ENCODE results near the gene MAPK12.

Gene MAPK12

GRCh38 chr22:50289151-50289941 is 27.9 kb upstream of the MAPK12 start:
- no peak overlapping the region for H3K27ac ChIP-seq (ENCODE audit: low read depth, low read length, severe bottlenecking)
- no peaks in the 10 kb centered on the region for H3K9me3 ChIP-seq (ENCODE audit: control insufficient read depth, low read length)
- H3K36me3 ChIP-seq (ENCODE audit: control insufficient read depth, insufficient read depth, low read length) = peaks cover 76% of the 10 kb centered on the region
- no peak overlapping the region for H3K4me3 ChIP-seq (ENCODE audit: extremely low read depth, insufficient read depth, low read length, poor library complexity, severe bottlenecking)
- H3K4me1 ChIP-seq (ENCODE audit: control insufficient read depth, insufficient read depth, low read length, poor library complexity, severe bottlenecking) = peaks cover 18% of the 10 kb centered on the region
- WGBS, 2 experiments (ENCODE audit: insufficient coverage in 2 of 2) = 97 to 98% methylated on average over 54 to 57 of the region's 57 CpGs

GRCh38 chr22:50287731-50288130 is 26.2 kb upstream of the MAPK12 start:
- H3K4me1 ChIP-seq (ENCODE audit: control insufficient read depth, insufficient read depth, low read length, poor library complexity, severe bottlenecking) = peaks cover 7% of the 10 kb centered on the region
- no peak overlapping the region for H3K27ac ChIP-seq (ENCODE audit: low read depth, low read length, severe bottlenecking)
- H3K4me3 ChIP-seq (ENCODE audit: extremely low read depth, insufficient read depth, low read length, poor library complexity, severe bottlenecking) = no peak overlapping the region
- peaks cover 87% of the 10 kb centered on the region for H3K36me3 ChIP-seq (ENCODE audit: control insufficient read depth, insufficient read depth, low read length)
- WGBS, 2 experiments (ENCODE audit: insufficient coverage in 2 of 2) = 95 to 97% methylated on average over 31 of the region's 31 CpGs
- no peaks in the 10 kb centered on the region for H3K9me3 ChIP-seq (ENCODE audit: control insufficient read depth, low read length)

- no peaks in the 10 kb centered on the region for H3K9me3 ChIP-seq (ENCODE audit: control insufficient read depth, low read length)
- 96 to 97% methylated on average over 34 to 36 of the region's 40 CpGs for WGBS, 2 experiments (ENCODE audit: insufficient coverage in 2 of 2)
- H3K4me1 ChIP-seq (ENCODE audit: control insufficient read depth, insufficient read depth, low read length, poor library complexity, severe bottlenecking) = peaks cover 8% of the 10 kb centered on the region
- H3K27ac ChIP-seq (ENCODE audit: low read depth, low read length, severe bottlenecking) = no peak overlapping the region
- H3K36me3 ChIP-seq (ENCODE audit: control insufficient read depth, insufficient read depth, low read length) = peaks cover 89% of the 10 kb centered on the region
- no peak overlapping the region for H3K4me3 ChIP-seq (ENCODE audit: extremely low read depth, insufficient read depth, low read length, poor library complexity, severe bottlenecking)
Observed at GRCh38 chr22:50286701-50287318, 25.3 kb upstream of the MAPK12 start.

- no peak overlapping the region for H3K27ac ChIP-seq (ENCODE audit: low read depth, low read length, severe bottlenecking)
- 96 to 97% methylated on average over 18 to 21 of the region's 21 CpGs for WGBS, 2 experiments (ENCODE audit: insufficient coverage in 2 of 2)
Observed at GRCh38 chr22:50286275-50286674, 24.8 kb upstream of the MAPK12 start.

GRCh38 chr22:50285568-50286229 is 24.2 kb upstream of the MAPK12 start:
- H3K36me3 ChIP-seq (ENCODE audit: control insufficient read depth, insufficient read depth, low read length) = peaks cover 89% of the 10 kb centered on the region

More at GRCh38 chr22:50286275-50286674, 24.8 kb upstream of the MAPK12 start:
- no peak overlapping the region for H3K4me3 ChIP-seq (ENCODE audit: extremely low read depth, insufficient read depth, low read length, poor library complexity, severe bottlenecking)
- peaks cover 89% of the 10 kb centered on the region for H3K36me3 ChIP-seq (ENCODE audit: control insufficient read depth, insufficient read depth, low read length)
- H3K9me3 ChIP-seq (ENCODE audit: control insufficient read depth, low read length) = no peaks in the 10 kb centered on the region
- H3K4me1 ChIP-seq (ENCODE audit: control insufficient read depth, insufficient read depth, low read length, poor library complexity, severe bottlenecking) = peaks cover 8% of the 10 kb centered on the region

GRCh38 chr22:50284479-50284878 is 23.0 kb upstream of the MAPK12 start:
- Histone ChIP-seq H3K27ac (ENCODE audit: low read depth, low read length, severe bottlenecking) (no peak overlapping the region), H3K4me1 (ENCODE audit: control insufficient read depth, insufficient read depth, low read length, poor library complexity, severe bottlenecking) (peaks cover 8% of the 10 kb centered on the region), H3K36me3 (ENCODE audit: control insufficient read depth, insufficient read depth, low read length) (peaks cover 87% of the 10 kb centered on the region), H3K9me3 (ENCODE audit: control insufficient read depth, low read length) (no peaks in the 10 kb centered on the region), H3K4me3 (ENCODE audit: extremely low read depth, insufficient read depth, low read length, poor library complexity, severe bottlenecking) (no peak overlapping the region)
- WGBS, 2 experiments (ENCODE audit: insufficient coverage in 2 of 2) = 95 to 96% methylated on average over 12 of the region's 13 CpGs

More at GRCh38 chr22:50285568-50286229, 24.2 kb upstream of the MAPK12 start:
- H3K4me3 ChIP-seq (ENCODE audit: extremely low read depth, insufficient read depth, low read length, poor library complexity, severe bottlenecking) = no peak overlapping the region
- WGBS, 2 experiments (ENCODE audit: insufficient coverage in 2 of 2) = 96 to 98% methylated on average over 23 to 26 of the region's 34 CpGs
- peaks cover 8% of the 10 kb centered on the region for H3K4me1 ChIP-seq (ENCODE audit: control insufficient read depth, insufficient read depth, low read length, poor library complexity, severe bottlenecking)
- H3K27ac ChIP-seq (ENCODE audit: low read depth, low read length, severe bottlenecking) = no peak overlapping the region
- H3K9me3 ChIP-seq (ENCODE audit: control insufficient read depth, low read length) = no peaks in the 10 kb centered on the region

- H3K9me3 ChIP-seq (ENCODE audit: control insufficient read depth, low read length) = no peaks in the 10 kb centered on the region
- H3K27ac ChIP-seq (ENCODE audit: low read depth, low read length, severe bottlenecking) = no peak overlapping the region
- peaks cover 8% of the 10 kb centered on the region for H3K4me1 ChIP-seq (ENCODE audit: control insufficient read depth, insufficient read depth, low read length, poor library complexity, severe bottlenecking)
- WGBS, 2 experiments (ENCODE audit: insufficient coverage in 2 of 2) = 96% methylated on average over 18 to 19 of the region's 30 CpGs
- no peak overlapping the region for H3K4me3 ChIP-seq (ENCODE audit: extremely low read depth, insufficient read depth, low read length, poor library complexity, severe bottlenecking)
- H3K36me3 ChIP-seq (ENCODE audit: control insufficient read depth, insufficient read depth, low read length) = peaks cover 87% of the 10 kb centered on the region
Observed at GRCh38 chr22:50283821-50284220, 22.3 kb upstream of the MAPK12 start.

GRCh38 chr22:50282361-50283155 is 21.1 kb upstream of the MAPK12 start:
- H3K36me3 ChIP-seq (ENCODE audit: control insufficient read depth, insufficient read depth, low read length) = peaks cover 87% of the 10 kb centered on the region
- no peak overlapping the region for H3K4me3 ChIP-seq (ENCODE audit: extremely low read depth, insufficient read depth, low read length, poor library complexity, severe bottlenecking)
- peak overlapping the region; percentile 16 for H3K27ac ChIP-seq (ENCODE audit: low read depth, low read length, severe bottlenecking)
- no peaks in the 10 kb centered on the region for H3K9me3 ChIP-seq (ENCODE audit: control insufficient read depth, low read length)
- 97 to 99% methylated on average over 31 to 42 of the region's 45 CpGs for WGBS, 2 experiments (ENCODE audit: insufficient coverage in 2 of 2)
- H3K4me1 ChIP-seq (ENCODE audit: control insufficient read depth, insufficient read depth, low read length, poor library complexity, severe bottlenecking) = peaks cover 8% of the 10 kb centered on the region

- WGBS, 2 experiments (ENCODE audit: insufficient coverage in 2 of 2) = 95 to 99% methylated on average over 25 of the region's 25 CpGs
- H3K4me3 ChIP-seq (ENCODE audit: extremely low read depth, insufficient read depth, low read length, poor library complexity, severe bottlenecking) = no peak overlapping the region
- H3K4me1 ChIP-seq (ENCODE audit: control insufficient read depth, insufficient read depth, low read length, poor library complexity, severe bottlenecking) = peaks cover 8% of the 10 kb centered on the region
- H3K9me3 ChIP-seq (ENCODE audit: control insufficient read depth, low read length) = no peaks in the 10 kb centered on the region
- H3K36me3 ChIP-seq (ENCODE audit: control insufficient read depth, insufficient read depth, low read length) = peaks cover 88% of the 10 kb centered on the region
- H3K27ac ChIP-seq (ENCODE audit: low read depth, low read length, severe bottlenecking) = no peak overlapping the region
Observed at GRCh38 chr22:50281957-50282356, 20.5 kb upstream of the MAPK12 start.

GRCh38 chr22:50281384-50281760 is 19.9 kb upstream of the MAPK12 start:
- peaks cover 88% of the 10 kb centered on the region for H3K36me3 ChIP-seq (ENCODE audit: control insufficient read depth, insufficient read depth, low read length)
- no peak overlapping the region for H3K4me3 ChIP-seq (ENCODE audit: extremely low read depth, insufficient read depth, low read length, poor library complexity, severe bottlenecking)
- WGBS, 2 experiments (ENCODE audit: insufficient coverage in 2 of 2) = 97 to 98% methylated on average over 33 to 35 of the region's 36 CpGs
- no peak overlapping the region for H3K27ac ChIP-seq (ENCODE audit: low read depth, low read length, severe bottlenecking)
- peaks cover 8% of the 10 kb centered on the region for H3K4me1 ChIP-seq (ENCODE audit: control insufficient read depth, insufficient read depth, low read length, poor library complexity, severe bottlenecking)
- H3K9me3 ChIP-seq (ENCODE audit: control insufficient read depth, low read length) = peaks cover 4% of the 10 kb centered on the region

Data from mesodermal cell (in vitro differentiated cells).